HG02678 (cell line): ENCODE measurements around the gene MAMDC2.

Source experiments
- ATAC-seq: cut with Tn5 transposase; IDR thresholded peaks from one replicate; pipeline ENCODE4 v1.9.1; 2021; ENCODE audit warnings: mild to moderate bottlenecking, moderate library complexity; ENCODE audit not compliant: unreplicated experiment

The MAMDC2 gene

DNA sequence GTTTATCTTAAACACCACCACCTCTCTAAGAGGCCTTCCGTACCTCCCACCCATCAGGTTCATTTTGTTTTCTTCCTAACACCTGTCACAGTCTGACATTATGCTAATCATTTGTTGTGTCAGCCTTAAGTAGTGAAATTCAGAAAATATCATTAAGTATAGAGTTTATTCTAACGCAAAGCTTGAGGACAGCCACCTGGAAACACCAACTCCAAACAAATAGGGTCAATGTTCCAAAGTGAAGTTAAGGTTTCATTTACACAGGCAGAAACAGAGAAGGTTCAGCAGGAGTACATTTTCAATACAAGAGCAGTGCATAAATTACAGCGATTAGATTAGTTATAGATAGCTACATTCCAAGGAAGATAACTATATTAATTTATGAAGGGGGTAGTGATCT, 213.9 kb downstream of the MAMDC2 start:
- no peak for ATAC-seq

DNA sequence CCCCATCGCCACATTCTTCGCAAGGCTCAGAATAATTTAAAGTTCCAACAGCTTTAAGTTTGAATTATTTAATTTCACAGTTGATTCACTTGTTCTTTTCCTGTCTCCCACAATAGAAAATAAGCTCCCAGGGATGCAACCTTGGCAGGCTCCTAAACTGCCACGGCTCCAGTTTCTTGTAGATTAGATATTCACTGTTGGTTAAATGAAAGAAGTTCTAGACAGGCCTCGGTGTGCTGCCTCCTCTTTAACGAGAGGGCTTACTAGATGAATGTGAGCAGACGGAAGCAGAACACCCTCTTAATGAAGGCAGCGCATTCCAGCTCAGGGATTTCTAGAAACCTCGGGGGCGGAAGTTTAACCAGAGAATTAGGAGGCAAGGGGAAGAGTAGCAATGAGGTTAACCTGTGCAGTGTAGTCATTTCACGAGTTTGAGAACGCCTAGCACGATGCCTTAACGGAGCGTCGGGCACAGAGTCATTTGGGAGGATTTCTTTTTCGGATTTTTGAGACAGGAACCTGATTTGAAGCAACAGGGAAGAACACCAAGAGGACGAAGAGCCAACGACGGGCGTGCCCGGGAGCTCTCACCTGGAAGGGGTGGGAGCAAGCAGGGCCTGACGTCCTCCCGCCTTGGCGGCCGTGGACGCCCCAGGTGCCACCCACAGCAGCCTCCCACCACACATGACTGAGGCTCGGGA, 214.5 kb downstream of the MAMDC2 start:
- peak; percentile 52 for ATAC-seq

DNA sequence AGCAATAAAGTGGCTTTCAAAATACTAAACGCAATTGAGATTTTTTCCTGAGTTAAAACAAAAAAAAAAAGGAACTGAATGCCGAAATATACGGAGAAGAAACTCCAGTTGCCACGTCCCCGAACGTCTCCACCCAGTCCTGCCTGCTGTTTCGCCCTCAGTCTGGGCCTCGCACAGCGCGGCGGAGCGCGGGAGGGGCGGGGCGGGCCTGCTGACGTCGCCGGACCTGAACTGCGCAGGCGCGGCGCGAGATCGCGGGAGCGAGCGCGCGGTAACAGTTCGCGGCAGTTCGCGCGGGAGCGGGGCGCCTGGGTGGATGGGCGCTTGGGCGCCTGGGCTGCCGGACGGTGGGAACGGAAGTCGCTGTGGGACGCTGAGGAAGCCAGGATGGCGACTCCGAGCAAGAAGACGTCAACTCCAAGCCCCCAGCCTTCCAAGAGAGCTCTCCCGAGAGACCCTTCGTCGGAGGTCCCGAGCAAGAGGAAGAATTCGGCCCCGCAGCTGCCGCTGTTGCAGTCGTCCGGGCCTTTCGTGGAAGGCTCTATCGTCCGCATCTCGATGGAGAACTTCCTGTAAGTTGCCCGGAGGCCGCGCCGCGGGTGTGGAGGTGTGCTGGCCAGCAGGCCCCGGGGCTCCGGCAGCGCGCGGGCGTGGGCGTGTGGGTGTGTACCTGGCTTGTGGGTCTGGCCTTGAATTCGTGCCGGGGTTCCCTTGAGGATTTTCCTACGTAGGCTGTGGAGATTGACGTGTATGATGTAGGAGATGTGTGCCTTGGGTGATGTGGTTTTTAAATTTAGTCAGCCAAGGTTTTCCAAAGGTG, 215.3 kb downstream of the MAMDC2 start, which contains the start of gene SMC5:
SMC5 (plus strand) TSS at position 287 of the 820 bp plus-strand sequence; CDS start at position 388, 101 bp downstream.
- peak; percentile 77 for ATAC-seq

DNA sequence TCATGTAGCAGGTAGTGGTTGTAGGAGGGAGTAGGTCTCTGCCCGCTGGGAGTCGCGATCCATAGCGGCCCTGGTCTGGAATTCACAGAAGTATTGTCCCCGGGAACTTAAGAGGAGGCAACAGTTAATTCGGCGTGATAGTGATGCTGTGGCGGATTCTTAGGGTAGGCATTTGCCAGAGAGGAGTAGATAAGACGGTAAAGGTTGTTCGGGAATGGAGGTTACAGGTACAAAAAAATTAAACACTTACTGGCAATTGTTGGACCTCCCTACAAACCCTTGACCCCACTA, 215.8 kb downstream of the MAMDC2 start:
- no peak for ATAC-seq

DNA sequence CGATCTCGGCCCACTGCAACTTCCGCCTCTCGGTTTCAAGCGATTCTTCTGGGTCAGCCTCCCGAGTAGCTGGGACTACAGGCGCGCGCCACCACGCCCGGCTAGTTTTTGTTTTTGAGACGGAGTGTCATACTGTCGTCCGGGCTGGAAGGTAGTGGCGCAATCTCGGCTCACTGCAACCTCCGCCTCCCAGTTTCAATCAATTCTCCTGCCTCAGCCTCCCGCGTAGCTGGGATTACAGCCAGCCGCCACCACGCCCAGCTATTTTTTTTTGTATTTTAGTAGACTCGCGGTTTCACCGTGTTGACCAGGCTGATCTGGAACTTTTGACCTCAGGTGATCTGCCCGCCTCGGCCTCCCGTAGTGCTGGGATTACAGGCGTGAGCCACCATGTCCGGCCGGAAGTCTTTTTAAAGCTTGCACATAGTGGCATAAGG, 216.4 kb downstream of the MAMDC2 start:
- no peak for ATAC-seq

DNA sequence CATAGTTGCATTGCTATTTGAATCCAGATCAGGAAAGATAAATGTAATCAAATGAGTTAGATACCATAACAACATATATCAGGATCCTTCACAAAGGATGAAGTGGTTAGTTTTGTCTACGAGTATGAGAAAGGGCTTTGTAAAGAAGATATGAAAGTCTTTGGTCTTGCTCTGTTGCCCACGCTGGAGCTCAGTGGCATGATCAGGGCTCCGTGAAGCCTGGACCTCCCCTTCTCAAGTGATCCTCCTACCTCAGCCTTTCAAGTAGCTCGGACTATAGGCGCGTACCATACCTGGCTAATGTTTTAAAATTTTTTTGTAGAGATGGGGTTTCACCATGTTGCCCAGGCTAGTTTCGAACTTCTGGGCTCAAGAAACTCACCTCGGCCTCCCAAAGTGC, 217.0 kb downstream of the MAMDC2 start:
- peak; percentile 33 for ATAC-seq

DNA sequence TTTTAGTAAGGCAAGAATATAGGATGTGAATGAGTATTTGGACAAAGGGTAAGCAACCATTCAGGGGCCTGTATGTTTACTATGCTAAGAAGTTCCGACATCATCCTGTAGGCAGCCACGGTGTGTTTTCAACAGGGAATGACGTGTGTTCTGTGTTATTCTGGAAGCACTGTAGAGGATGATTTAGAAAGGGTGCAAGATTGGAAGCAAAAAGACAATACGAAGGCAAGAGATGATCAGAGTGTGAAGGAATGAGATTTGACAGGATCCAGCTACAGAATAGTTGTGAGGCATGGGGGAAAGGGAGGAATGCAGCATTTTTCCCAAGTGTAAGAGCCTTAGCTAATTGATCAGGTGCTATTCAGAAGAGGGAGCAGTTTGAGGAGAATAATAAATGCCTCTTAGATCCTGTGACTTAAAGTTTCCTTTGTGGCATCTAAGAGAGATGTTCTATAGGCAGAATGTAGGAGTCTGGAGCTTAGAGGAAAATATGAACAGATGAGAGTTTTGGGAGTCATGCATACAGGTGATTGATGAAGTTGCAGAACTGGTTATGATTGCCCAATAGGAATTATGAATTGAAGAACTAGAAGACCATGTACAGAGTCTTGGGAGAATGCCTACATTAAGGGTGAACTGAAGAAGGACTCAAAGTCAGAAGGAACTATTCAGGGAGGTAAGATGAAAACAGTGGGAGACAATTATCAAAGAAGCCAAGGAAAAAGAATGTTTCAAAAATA, 217.7 kb downstream of the MAMDC2 start:
- no peak for ATAC-seq

DNA sequence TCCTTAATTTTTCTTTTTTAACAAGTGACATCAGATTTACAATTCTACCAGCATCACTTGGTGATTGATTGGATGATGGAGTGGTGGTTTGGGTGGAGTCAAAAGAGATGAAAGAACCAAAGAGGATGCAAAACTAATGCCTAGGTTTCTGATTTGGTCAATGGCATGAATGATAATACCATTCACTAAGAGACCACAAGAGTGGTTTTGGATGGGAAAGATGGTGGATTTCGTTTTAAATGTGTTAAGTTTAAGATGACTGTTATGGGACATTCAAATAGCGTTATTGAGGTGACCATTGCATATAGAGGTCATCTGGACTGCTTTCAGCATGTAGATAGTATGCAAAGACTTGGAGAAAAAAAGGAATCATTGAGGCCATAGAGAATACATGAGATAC, 218.7 kb downstream of the MAMDC2 start:
- no peak for ATAC-seq

DNA sequence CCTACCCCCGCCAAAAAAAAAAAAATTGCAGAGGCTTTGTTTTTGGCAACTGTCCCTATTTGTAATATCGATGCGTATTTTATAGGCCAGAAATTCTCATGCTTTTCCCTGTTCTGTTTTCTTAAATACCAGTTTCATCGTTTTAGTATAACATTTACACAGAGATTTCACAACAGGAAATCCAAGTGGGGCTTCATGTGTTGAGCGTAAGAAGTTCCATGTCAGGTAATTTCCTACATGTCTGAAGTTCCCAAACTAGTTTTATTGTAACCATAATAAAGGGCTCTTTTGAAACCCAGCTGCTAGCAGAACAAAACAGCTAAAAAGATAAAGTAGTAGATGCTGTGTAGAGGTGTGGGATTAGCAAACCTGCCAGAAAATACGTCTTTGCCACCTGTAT, 219.3 kb downstream of the MAMDC2 start:
- no peak for ATAC-seq

DNA sequence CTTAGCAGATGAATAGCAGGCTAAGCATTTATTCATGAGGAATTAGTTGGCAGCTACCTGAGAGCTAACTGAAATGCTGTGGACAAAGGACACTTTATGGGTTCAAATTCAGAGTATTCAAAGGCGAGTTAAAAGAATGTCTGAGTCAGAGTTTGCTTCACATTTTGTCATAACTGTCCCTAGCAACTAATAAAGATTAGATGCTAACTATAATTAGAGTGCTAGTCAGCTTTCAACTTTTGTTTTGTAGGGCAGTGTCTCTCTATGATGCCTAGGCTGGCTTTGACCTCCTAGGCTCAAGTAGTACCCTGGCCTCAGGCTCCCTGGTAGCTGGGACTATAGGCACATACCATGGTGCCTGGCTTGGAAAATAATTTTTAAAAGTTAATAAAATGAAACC, 219.8 kb downstream of the MAMDC2 start:
- ATAC-seq, result no peak
